ENCODE measurements around the gene CHD3. TPM values are rescaled to one million over a fixed set of nuclear protein-coding genes. Genes with fewer than 3 reads are reported as not detected.

Gene CHD3
- total RNA-seq, 1 donor from 2014 or later, result 133 TPM

DNA sequence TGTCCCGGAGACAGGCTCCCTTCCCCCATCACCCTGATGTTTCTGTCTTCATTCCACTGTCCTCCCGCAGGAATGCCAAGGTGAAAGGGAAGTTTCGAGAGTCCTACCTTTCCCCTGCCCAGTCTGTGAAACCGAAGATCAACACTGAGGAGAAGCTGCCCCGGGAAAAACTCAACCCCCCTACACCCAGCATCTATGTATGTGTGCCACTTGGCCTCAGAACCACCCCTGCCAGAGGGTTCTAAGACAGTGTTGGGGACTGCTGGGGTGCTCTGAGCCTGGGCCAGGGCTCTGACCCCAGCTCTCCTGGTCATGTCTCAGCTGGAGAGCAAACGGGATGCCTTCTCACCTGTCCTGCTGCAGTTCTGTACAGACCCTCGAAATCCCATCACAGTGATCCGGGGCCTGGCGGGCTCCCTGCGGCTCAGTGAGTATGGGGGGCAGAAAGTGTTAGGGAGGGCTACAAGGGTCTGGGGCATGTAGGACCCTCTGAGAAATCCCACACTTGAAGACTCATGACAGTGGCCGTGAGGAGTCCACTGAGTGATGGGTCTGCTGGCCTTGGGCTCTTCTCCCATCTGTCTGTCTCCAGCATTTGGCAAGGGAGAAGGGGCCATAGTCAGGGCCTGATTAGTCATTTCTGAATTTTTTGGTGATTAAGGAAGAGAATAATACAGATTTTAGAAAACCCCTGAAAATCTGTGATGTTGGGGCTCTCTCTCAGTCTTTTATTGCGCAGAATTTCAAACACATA is 38.7 kb upstream of the CHD3 start:
- H3K27ac Mint-ChIP-seq (ENCODE audit: unreplicated experiment), result no peak overlapping the region
- peaks cover 5% of the 10 kb centered on the region for H3K4me1 Mint-ChIP-seq (ENCODE audit: unreplicated experiment)
- H3K27me3 Mint-ChIP-seq (ENCODE audit: unreplicated experiment), result peaks cover 20% of the 10 kb centered on the region
- no peak for DNase-seq (ENCODE audit: low spot score)
- TF ChIP-seq, protein P1, sequence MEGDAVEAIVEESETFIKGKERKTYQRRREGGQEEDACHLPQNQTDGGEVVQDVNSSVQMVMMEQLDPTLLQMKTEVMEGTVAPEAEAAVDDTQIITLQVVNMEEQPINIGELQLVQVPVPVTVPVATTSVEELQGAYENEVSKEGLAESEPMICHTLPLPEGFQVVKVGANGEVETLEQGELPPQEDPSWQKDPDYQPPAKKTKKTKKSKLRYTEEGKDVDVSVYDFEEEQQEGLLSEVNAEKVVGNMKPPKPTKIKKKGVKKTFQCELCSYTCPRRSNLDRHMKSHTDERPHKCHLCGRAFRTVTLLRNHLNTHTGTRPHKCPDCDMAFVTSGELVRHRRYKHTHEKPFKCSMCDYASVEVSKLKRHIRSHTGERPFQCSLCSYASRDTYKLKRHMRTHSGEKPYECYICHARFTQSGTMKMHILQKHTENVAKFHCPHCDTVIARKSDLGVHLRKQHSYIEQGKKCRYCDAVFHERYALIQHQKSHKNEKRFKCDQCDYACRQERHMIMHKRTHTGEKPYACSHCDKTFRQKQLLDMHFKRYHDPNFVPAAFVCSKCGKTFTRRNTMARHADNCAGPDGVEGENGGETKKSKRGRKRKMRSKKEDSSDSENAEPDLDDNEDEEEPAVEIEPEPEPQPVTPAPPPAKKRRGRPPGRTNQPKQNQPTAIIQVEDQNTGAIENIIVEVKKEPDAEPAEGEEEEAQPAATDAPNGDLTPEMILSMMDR (IDR thresholded peaks at IDR 0.05; ENCODE audit: unreplicated experiment), result no peak
- peak overlapping the region; percentile 51 for H3K4me3 Mint-ChIP-seq (ENCODE audit: unreplicated experiment)
- no peaks in the 10 kb centered on the region for H3K9me3 Mint-ChIP-seq (ENCODE audit: unreplicated experiment)
- H3K36me3 Mint-ChIP-seq (ENCODE audit: low read depth, unreplicated experiment), result peaks cover 35% of the 10 kb centered on the region

DNA sequence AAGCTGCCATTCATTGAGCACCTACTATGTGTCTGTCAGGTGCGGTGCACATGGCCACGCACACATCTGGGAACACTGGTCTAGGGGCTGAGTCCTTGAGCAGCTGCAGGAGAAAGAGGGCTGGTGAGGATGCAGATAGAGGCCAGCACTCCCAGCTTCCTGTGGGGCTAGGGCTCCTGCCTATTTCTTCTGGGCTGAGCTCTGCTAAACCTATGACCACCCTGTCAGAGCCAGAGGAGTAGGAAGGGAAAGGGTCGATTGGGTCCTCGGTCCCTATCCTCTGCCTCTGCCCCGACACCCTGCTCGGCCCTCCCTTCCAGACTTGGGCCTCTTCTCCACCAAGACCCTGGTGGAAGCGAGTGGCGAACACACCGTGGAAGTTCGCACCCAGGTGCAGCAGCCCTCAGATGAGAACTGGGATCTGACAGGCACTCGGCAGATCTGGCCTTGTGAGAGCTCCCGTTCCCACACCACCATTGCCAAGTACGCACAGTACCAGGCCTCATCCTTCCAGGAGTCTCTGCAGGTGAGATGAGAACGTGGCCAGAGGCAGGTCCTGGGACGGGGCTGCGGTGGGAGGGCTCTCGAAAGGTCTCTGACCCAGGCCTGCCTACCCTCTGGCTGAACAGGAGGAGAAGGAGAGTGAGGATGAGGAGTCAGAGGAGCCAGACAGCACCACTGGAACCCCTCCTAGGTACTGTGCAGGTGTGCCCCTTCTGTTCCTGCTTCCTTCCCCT is 37.7 kb upstream of the CHD3 start:
- no peaks in the 10 kb centered on the region for H3K9me3 Mint-ChIP-seq (ENCODE audit: unreplicated experiment)
- peaks cover 35% of the 10 kb centered on the region for H3K36me3 Mint-ChIP-seq (ENCODE audit: low read depth, unreplicated experiment)
- no peak overlapping the region for H3K27ac Mint-ChIP-seq (ENCODE audit: unreplicated experiment)
- H3K4me1 Mint-ChIP-seq (ENCODE audit: unreplicated experiment), result peaks cover 14% of the 10 kb centered on the region
- H3K4me3 Mint-ChIP-seq (ENCODE audit: unreplicated experiment), result no peak overlapping the region
- no peak for DNase-seq (ENCODE audit: low spot score)
- TF ChIP-seq, protein P1 (IDR thresholded peaks at IDR 0.05; ENCODE audit: unreplicated experiment), result no peak
- peaks cover 21% of the 10 kb centered on the region for H3K27me3 Mint-ChIP-seq (ENCODE audit: unreplicated experiment)

DNA sequence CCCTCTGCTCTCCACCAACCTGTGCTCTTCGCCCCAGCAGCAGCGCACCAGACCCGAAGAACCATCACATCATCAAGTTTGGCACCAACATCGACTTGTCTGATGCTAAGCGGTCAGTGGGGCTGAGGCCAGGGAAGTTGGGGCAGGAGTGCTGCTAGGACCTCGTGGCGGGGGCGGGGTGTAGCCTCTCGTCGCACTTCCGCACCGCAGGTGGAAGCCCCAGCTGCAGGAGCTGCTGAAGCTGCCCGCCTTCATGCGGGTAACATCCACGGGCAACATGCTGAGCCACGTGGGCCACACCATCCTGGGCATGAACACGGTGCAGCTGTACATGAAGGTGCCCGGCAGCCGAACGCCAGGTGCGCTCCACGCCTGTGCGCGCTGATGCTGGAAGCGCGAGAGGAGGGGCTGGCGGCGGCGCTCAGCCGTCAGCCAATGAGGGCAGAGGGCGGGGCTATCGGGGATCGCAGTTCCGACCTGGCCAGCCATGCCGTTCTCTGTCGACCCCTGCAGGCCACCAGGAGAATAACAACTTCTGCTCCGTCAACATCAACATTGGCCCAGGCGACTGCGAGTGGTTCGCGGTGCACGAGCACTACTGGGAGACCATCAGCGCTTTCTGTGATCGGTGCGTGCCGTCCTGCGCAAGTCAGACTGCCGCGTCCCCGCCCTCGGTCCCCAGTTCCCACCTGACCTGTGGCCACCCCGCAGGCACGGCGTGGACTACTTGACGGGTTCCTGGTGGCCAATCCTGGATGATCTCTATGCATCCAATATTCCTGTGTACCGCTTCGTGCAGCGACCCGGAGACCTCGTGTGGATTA is 36.9 kb upstream of the CHD3 start:
- peaks cover 35% of the 10 kb centered on the region for H3K36me3 Mint-ChIP-seq (ENCODE audit: low read depth, unreplicated experiment)
- no peak overlapping the region for H3K27ac Mint-ChIP-seq (ENCODE audit: unreplicated experiment)
- peaks cover 19% of the 10 kb centered on the region for H3K27me3 Mint-ChIP-seq (ENCODE audit: unreplicated experiment)
- DNase-seq (ENCODE audit: low spot score), result peak; percentile 94
- TF ChIP-seq, protein P1 (IDR thresholded peaks at IDR 0.05; ENCODE audit: unreplicated experiment), result peak; percentile 99
- peaks cover 16% of the 10 kb centered on the region for H3K4me1 Mint-ChIP-seq (ENCODE audit: unreplicated experiment)
- peak overlapping the region; percentile 25 for H3K4me3 Mint-ChIP-seq (ENCODE audit: unreplicated experiment)
- H3K9me3 Mint-ChIP-seq (ENCODE audit: unreplicated experiment), result no peaks in the 10 kb centered on the region

DNA sequence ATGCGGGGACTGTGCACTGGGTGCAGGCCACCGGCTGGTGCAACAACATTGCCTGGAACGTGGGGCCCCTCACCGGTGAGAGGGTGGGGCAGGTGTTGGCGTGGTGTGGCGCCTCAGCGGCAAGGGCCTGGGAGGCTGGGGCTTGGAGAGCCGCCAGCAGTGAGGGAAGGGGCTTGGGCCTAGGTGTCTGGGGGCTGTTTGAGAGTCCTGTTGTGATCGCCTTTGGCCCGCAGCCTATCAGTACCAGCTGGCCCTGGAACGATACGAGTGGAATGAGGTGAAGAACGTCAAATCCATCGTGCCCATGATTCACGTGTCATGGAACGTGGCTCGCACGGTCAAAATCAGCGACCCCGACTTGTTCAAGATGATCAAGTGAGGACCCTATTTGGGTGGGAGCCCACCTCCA is 36.3 kb upstream of the CHD3 start:
- Mint-ChIP-seq H3K27me3 (ENCODE audit: unreplicated experiment) (peaks cover 19% of the 10 kb centered on the region), H3K27ac (ENCODE audit: unreplicated experiment) (no peak overlapping the region), H3K4me3 (ENCODE audit: unreplicated experiment) (peak overlapping the region; percentile 78), H3K36me3 (ENCODE audit: low read depth, unreplicated experiment) (peaks cover 30% of the 10 kb centered on the region), H3K4me1 (ENCODE audit: unreplicated experiment) (peaks cover 16% of the 10 kb centered on the region), H3K9me3 (ENCODE audit: unreplicated experiment) (no peaks in the 10 kb centered on the region)
- TF ChIP-seq, protein P1 (IDR thresholded peaks at IDR 0.05; ENCODE audit: unreplicated experiment), result no peak
- no peak for DNase-seq (ENCODE audit: low spot score)
